ENCODE measurements around the gene RBM5.
A peak's percentile ranks its signal among the peaks of the same experiment; 100 is the strongest.
"Not testable (repeated sequence)": the region's sequence is repeated elsewhere in the genome, so short reads cannot be mapped to it uniquely, and the experiment has no call there.

RBM5 gene

DNA sequence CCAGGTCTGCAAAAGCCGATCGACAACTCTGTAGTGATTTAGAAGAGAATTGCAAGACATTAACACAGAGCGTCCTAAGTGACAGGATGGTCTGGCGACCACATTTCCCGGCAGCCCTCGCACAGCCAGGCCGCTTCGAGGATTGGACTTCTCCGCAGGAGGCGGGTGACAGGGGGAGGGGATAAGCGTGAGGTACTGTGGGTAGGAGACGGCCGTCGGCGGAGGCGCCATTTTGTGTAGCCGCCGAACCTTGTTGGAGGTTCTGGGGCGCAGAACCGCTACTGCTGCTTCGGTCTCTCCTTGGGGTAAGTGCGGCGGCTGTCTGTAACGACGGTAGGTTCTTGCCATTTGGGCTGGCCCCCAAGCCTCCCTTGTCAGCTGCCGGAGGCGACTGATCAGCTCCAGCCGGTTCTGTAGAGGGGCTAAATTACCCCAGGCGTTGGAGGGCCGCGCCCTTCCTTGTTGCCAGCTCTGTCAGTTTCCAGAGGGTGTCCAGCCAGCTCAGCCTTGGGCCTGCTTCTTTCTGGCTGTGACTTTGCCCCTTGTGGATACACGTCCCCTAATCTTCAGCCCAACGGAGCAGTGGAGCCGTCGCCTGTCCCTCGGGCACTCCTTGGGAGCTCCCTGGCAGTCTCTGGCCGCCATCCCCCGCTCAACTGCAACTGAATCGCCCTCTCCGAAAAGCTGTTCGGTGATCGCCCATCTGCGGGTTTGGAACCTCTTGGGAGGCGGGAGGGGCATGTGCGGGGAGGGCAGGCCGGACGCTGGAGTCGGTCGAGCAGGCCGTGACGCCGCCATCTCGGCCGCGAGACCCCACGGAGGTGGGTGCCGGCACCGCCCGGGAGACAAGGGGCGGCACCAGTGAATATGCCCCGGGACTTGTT lies at the start of gene RBM5:
TSS of gene RBM5 (plus strand) at position 195 of the 884 bp plus-strand sequence. CDS start 1,516 bp downstream, outside the sequence.
- peak; percentile 92 for DNase-seq (ENCODE audit: low spot score)

DNA sequence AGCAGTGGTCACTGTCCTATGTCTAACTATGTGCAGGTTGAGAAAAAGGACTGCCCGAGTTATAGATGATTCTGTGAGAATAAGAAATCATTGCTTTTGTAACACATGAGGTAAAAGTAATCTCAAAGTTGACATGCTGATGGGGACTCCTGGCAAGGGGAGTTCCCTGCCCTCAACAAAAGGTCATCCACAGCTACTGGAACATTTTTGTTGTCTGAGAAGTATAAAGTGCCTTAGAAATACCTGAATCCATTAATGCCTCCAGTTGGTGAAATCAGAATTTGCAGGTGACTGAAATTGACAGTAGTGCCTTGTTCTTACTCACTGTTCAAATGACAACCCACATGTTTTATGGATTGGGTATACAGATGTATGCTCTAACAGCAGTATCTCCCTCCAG lies 43.7 kb upstream of the RBM5 start:
- DNase-seq (ENCODE audit: low spot score), result no peak

DNA sequence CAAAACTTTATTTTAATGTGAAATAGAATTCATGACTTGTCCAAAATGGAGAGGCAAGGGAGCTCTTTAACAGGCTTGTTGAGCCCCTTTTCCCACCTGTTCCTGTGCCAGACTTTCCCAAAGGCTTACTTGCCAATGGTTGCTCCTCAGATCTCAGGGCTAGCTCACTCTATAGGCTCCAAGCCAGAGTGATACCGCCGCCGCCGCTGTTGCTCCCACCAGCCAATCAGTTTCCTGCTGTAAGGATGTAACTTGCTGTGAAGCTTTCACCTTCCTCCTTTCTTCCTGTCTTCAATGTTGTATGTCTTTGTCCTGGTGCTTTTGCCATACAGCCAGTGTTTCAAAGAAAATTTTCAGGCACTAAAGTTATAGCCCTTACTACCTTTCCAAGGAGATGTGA lies 41.3 kb upstream of the RBM5 start:
- no peak for DNase-seq (ENCODE audit: low spot score)

DNA sequence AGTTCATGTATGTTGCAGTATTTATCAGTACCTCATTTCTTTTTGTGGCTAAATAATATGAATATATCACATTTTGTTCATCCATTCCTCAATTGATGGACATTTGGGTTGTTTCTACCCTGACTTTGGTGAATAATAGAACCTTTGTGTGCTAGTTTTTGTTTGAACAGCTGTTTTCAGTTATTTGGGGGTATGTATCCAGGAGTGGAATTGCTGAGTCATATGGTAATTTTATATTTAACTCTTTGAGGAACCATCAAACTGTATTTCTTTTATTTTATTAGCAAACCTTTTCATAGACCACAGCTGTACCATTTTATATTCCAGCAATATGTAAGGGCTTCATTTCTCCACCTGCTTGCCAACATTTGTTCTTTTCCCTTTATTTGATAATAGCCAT lies 38.4 kb upstream of the RBM5 start:
- DNase-seq (ENCODE audit: low spot score), result no peak

DNA sequence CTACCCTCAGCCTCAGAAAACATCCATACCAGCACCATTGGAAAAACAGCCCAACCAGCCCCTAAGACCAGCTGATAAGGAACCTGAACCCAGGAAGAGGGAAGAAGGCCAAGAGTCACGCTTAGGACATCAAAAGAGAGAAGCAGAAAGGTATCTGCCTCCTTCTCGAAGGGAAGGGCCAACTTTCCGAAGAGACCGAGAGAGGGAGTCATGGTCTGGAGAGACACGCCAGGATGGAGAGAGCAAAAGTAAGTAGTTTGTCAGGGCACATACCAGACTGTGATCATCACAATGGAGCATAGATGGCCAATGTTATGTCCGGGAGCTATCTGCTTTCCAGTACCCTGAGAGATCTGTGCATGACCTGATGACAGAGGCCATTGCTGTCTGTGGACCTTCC lies 31.0 kb upstream of the RBM5 start:
- no peak for DNase-seq (ENCODE audit: low spot score)

DNA sequence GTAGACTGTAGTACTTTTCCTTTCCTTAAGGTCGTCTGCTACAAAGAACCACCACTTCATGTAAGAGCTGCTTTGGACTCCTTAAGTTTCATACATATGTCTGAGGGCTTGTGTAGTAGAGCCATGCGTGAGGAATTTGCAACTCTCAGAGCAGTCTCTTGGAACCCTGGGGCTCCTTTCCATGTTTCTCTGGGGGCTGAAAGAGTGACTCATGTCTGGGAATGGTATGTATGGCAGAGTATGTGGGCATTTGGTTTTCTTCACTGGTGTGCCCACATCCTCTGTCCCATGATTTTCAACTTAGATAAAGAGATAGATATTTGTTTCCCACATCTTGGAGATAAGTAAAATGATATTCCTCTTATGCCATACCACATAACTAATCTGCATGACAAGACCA lies 20.6 kb upstream of the RBM5 start:
- DNase-seq (ENCODE audit: low spot score), result no peak

DNA sequence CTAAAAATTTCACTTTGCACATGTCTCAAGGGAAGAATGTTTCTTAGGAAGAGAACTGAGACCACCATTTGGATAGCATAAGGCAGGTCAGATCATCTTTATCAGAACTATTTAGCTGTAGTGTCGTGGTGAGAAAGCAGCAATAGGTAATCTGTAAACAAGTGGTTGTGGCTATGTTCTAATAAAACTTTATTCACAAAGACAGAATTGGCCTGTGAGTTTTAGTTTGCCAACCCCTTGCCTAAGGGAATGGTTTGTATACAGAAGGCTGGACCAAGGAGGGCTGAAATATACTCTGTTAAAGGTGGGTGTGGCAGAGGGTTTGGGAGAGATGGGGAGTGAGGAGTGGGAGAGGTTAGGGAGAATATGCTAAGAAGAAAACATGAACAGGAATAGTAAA lies 10.6 kb upstream of the RBM5 start:
- no peak for DNase-seq (ENCODE audit: low spot score)

DNA sequence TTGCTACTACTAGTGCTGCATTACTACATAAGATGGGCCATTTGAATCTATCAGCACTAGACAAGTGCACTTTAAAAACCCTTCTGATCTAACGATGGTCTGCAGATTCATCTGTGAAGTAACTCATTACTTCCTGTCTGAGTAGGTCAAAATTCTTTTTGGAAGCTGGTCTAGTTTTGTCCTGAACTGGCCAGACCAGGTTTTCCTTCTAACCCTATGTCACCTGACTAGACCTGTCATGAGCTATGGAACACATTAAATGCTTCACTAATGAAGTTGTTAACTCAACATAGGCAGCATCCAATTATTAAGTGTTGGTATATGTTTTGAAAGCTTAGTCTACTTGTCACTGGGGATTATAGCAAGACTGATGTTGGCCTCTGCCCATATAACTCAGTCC lies 10.1 kb upstream of the RBM5 start:
- DNase-seq (ENCODE audit: low spot score), result no peak

DNA sequence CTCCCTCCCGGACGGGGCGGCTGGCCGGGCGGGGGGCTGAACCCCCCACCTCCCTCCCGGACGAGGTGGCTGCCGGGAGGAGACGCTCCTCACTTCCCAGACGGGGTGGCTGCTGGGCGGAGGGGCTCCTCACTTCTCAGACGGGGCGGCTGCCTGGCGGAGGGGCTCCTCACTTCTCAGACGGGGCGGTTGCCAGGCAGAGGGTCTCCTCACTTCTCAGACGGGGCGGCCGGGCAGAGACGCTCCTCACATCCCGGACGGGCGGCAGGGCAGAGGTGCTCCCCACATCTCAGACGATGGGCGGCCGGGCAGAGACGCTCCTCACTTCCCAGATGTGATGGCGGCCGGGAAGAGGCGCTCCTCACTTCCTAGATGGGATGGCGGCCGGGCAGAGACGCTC lies 3.8 kb upstream of the RBM5 start:
- DNase-seq (ENCODE audit: low spot score), result not testable (repeated sequence)

DNA sequence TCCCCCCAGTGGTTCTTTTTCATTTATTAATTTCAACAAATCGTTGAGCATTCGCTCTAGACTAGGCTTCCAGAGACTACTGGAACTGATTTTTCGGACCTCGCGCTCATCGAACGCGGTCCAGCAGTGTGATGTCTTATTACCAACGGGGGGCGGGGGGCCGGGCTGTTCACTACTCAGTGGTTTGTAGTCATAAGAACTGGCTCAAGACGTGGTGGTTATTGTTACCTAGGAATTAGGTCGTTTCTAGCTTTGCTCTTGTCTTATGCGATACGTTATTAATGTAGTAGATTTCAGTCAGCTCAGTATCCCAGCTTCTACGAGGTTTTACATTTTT lies 858 bp downstream of the RBM5 start:
- no peak for DNase-seq (ENCODE audit: low spot score)

DNA sequence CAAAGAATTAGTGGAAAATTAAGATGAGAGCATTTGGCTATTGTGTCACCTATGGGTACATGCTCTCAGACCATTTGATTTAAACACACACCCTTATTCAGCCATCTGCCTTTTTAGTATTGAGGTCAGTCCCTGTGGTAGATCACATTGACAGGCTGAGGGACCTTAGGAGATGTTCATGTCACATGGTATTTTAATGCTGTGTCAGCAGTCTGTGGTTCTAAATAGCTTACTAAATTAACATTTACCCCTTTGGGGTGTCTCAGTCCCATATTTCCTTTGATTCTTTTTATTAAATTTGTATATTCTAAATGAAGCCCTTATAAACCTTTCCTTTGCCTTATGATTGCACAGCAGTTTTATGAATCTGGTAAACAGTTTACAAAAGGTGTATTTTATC lies 2.3 kb downstream of the RBM5 start:
- no peak for DNase-seq (ENCODE audit: low spot score)

DNA sequence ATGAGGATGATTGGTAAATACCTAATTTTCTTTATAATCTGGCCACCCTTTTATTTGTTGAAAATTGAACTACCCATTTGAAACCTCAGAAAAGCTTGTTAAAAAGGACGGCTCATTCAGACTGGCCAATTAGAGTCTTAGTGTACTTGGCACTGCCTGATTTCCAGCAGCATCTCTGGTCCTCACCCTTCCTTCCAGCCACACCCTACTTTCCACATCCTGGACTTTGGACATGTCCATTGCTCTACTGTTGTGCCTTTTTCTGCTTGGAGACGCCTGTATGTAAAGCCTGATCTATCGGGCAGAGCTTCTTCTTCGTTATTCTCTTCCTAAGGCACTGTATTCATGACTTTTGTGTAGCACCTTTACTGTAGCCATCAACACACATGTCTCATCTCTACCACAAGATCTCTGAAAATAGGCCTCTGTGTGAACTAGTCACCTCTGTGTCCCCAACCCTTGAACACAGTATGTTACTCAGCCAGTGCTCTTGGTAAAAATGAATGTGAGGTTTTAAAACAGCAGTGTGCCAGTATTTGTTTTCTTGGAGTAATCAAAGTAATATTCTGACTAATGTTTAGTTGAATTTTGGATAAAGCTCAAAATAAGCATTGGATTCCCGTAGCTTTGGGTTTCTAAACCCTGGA lies 6.8 kb downstream of the RBM5 start:
- no peak for DNase-seq (ENCODE audit: low spot score)

DNA sequence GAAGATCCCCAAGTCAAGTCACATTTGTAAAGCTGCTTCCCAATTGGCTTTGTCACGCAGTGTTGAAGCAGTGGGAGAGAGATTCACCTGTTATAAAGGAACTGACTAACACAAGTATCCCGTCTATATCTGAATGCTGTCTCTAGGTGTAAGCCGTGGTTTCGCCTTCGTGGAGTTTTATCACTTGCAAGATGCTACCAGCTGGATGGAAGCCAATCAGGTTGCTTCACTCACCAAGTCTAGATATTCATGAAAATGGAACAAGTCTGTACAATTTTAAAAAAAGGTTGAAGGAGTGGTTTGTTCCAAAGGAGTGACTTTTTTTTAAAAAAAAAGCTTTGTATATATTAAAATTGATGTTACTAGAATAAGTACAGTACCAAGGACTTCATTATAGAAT lies 11.7 kb downstream of the RBM5 start:
- no peak for DNase-seq (ENCODE audit: low spot score)

DNA sequence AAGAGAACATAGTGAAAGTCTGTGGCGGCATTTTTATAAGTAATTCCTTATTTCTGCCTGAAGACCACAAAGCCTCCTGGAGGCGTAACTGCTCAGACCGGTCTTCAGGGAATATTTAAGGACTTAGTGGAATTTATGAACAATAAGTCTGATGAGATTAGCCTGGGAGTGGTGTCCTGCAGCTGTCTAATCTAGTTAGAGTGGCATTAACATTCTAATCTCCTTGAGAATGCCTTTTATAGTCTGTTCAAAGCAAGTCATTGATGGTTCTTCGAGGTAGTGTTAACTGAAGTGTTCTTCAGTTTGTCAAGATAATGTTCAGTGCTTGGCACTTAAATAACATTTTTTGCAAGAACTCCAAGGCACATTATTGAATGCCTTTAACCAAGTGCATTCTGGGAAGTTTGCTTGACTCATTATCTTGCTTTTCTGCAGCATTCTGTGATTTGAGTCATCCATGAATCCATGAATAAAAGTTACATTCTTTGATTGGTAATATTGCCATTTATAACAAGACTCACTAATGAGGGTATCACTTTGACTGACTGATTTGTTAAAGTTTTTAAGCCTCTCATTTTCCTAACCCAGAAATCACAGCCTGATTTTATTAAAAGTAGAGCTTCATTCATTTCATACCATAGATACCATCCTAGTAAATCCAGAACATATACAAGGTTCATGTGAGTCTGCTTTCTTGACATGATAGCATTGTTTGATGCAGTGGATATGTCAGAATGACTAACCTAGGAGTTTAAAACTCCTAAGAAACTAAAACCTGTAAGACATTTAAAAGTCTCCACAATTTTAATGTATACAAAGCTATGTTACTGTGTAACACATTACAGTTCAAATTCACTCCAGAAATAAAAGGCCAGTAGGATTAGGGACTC lies 12.5 kb downstream of the RBM5 start:
- DNase-seq (ENCODE audit: low spot score), result no peak

DNA sequence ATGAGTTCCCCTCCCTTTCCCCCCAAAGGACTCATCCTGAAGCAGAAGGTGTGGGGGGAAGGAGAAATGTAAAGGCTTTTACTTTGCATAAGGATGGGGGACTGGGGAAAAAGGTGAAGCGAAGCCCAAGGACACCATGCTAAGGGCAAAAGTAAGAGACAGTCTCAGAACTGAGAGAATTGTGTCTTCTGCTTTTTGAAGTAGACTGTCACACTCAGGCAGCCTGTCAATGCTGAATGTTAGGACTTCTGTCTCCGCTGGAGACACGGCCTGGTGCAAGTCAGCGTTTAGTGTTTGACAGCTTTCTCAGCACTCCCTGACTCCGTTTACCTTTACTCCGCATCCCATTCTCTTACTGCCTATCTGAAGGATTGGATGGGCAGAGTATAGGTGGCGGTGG lies 13.8 kb downstream of the RBM5 start:
- DNase-seq (ENCODE audit: low spot score), result no peak

DNA sequence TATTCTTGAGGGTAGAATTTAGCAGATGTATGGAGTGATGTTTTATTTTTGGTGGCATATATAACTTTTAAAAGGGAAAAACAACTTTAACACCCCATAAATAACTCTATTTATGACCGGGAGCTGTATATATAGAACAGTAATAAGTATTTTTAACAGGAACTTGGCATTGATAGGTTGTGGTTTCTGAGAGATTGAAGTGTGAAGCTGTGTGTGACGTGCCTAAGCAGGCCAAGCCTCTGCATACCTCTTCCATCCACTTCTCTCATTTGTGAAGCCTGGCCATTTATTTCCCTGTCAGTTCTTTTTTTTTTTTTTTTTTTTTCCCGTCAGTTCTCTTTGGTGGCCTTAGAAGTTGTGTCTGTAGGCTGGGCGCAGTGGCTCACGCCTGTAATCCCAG lies 23.0 kb downstream of the RBM5 start:
- DNase-seq (ENCODE audit: low spot score), result no peak

DNA sequence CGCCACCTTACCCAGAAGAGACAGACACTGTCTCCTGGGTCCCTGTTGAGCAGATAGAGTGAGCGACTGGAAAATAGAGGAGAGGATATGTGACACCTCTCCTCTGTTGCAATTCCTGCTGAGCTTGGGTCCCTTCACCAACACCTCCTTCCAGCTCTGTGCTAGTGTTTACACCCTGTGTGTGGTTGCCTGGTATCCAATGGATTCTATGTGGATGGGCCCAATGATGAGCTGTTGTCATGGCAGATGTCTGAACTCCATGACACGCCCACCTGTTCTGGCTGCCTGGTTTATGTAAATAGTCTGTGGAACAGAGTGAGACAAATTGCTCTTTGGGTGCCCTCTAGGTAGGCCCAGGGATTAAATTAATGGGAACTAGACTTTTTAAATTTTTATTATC lies 23.7 kb downstream of the RBM5 start:
- DNase-seq (ENCODE audit: low spot score), result no peak

DNA sequence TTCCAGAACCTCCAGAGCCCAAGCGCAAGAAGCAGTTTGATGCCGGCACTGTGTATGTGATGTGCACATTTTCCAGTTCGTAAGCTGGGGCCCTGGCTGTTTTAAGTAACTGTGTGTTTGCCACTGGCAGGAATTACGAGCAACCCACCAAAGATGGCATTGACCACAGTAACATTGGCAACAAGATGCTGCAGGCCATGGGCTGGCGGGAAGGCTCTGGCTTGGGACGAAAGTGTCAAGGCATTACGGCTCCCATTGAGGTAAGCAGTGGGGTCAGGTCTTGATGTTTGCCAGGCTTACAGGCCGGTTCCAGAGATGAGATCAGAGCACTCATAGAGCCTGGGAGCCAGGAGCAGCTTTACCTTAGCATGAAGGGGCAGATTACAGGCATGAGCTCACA lies 28.4 kb downstream of the RBM5 start:
- no peak for DNase-seq (ENCODE audit: low spot score)

DNA sequence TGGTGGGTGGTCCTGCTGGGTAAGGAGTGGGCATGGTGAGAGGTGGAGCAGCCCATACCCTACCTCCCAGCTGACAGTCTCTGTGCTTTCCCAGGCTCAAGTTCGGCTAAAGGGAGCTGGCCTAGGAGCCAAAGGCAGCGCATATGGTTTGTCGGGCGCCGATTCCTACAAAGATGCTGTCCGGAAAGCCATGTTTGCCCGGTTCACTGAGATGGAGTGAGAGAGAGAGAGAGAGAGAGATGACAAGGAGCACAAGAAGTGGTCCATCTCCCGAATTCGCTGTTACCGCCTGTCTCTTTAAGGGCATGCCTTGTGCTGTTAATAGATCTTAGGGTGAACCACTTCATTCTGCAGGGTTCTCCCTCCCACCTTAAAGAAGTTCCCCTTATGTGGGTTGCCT lies 29.5 kb downstream of the RBM5 start:
- no peak for DNase-seq (ENCODE audit: low spot score)

DNA sequence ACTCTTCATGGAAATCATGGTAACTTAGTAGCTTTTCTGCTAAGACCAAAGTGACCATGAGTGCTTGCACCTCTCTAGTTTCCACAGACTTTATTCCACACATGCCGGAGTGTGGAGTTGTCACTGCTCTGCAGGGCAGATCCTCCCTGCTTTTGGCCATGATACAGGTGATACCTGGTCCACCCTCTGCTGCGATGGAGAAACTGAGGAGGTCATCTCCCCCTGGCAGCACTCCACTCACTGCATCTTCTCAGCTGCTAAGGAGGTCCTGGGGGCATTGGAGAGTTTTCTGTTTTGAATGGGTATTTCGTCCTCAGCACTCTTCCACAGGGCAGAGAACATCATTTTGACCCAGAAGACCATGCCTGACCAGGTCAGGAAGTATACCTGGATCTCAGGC lies 31.1 kb downstream of the RBM5 start:
- DNase-seq (ENCODE audit: low spot score), result no peak

DNA sequence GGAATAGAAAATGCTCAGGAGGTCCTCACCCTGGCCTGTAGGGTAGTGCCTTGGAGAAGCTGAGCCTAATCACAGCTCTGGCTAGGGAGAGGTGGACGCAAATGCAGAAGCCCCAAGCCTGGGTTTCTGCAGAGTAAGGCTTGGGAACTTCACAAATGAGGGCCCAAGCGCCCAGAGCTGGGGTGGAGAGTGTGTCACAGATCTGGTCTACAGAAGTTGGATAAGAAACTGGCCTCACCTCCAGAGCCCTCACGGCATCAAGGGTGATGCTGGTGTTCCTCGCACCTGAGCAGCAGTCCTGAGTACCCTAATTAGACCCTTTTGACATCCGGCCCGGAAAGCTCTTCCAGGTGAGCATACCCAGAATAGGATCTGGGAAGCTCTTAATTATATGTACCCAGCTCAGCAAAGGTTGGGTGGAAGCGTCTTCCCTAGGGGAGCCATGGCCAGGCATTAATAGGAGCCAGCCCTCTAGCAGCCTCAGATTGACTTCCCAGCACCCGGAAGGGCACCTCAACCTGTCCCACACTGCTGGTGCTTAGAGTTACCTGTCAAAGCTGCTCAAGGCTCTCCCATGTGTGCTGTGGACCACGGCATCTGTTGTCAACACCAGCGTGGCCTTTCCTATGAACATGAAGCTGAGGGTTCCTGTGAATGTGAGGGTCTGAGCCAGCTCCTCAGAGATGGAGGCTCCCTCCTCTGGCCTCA lies 31.8 kb downstream of the RBM5 start:
- DNase-seq (ENCODE audit: low spot score), result no peak

All from LoVo (cell line).